Activated CD8-positive, alpha-beta memory T cell treated with anti-CD3 and anti-CD28 coated beads for 1 hour (primary cell): ENCODE data around the gene ADGRB3.
"Not testable (repeated sequence)": the region's sequence is repeated elsewhere in the genome, so short reads cannot be mapped to it uniquely, and the experiment has no call there.

Experiments used
- DNase-seq, 2 donors: peaks; one replicate each; pipeline ENCODE4 v3.0.0-alpha.2; 2020; ENCODE audit warnings: low read depth in 1 of 2; ENCODE audit errors: extremely low read depth in 1 of 2

ADGRB3 gene

DNA sequence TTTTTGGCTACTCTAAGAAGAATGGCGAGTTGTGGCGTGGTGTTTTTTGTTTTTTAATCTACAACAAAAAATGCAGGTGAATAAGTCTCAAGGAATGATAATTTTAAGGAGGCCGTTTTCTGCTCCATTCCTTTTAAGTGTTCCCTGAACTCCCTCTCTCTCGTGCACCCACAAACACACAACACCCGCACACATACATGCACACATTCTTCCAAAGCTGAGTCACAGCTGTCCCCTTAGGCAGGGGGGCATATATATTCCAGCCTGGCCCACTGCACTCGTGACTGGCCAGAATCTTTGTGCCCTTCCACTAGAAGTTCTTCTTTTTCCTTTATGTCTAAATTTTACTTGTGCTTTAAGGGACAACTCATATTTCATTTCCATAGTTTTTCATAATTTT, 756.0 kb downstream of the ADGRB3 start:
- no peak for DNase-seq

DNA sequence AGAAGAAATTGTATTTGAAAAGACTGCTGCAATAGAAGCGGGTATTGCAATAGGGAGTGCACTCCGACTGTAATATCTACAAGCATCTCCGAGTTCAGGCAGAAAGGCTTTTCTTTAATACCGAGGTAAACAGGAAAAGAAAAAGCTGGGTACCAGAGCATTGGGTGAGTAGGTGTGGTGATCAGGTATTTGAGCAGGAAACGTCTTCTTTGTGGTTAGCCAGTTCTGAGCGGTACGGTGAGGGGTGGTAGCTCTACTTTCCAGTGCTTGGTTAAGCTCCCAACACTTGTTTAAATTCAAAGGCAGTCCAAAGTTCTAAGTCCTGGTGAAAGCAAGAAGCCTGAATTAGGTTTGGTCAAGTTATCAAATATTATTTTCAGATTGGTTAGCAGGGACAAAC, 757.7 kb downstream of the ADGRB3 start:
- no peak for DNase-seq

DNA sequence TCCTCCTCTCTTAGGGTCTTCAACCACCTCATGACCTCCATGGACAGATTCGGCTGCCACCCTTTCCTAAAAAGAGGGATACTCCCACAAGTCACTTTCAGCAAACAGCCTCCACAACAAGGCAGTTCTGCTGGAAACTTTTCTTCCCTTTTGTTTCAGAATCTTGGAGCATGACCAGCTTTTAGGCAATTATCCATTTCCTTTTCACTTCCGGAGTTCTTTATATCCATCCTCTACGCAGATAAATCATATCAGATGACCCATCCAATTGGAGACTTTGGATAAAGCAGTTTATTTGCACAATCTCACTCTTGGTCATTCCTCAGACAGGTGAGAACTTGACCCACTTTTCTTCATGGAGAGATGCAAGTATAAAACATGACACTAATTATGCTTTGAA, 763.2 kb downstream of the ADGRB3 start:
- no peak for DNase-seq

DNA sequence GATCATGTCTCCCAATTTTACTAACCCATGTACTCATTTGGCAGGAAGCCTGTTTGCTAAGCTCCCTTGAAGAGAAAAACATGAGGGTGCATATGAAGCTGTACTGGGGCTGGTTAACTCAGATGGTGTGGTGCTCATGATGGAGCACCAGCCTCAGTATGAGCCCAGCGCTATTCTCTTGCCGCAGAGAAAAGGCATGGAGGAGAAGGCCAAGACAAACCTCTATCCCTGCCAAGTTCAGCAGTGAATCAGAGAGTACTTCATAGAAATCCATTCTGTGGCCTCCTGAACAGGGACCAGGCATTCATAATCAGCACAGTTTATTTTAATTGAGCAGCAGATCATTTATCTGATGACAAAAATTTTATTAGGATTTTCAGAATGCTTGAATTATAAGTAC, 763.6 kb downstream of the ADGRB3 start:
- no peak for DNase-seq

DNA sequence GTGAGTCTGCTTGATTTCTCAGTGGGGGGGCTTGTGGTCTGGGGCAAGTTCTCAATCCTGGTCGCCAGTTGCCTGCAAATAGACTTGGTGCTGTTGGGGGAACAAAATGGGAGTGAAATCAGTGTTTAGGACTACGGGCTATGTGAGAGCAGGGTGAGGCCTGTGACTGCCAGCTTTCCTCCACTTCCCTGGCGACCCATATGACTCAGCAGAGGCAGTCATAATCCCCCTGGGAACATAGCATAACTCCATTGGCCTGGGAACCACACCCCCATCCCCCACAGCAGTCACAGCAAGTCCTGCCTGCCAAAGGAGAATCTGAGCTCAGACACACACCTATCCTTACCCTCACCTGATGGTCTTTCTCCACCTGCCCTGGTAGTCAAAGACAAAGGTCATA, 773.8 kb downstream of the ADGRB3 start:
- DNase-seq = no peak

DNA sequence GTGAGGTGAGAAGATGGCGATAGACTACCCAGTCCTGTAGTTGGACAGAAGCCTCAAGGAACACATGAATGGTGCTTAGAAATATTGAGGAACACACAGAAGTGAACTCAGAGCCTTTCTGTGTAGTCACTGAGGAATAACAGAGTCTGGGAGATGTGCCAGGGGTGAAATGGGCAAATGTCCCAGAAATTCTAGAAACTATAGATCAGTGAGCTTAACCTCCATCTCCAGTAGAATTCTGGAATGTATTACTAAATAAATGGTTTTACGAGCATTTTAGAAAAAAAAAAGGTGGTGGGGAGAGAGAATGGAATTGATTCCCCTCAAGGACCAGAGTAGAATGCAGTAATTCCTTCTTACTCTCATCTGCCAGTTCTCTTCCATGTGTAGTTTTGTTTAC, 781.7 kb downstream of the ADGRB3 start:
- DNase-seq = no peak

DNA sequence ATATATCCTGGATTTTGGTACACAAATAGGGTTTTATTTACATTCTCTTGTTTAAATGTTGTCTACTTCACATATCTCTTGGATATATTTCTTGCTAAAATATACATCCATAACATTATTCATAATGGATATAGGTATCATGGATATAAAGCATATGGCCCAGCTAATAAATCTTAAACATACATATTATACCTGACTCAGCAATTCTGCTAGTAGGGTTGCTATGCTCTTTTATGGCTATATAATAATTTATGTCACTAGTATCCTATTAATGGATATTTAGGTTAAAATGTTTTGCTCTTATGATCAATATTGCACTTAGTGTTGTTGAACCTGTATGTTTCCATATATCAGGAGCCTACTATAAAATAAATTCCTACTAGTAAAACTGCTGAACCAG, 786.2 kb downstream of the ADGRB3 start:
- DNase-seq = no peak

DNA sequence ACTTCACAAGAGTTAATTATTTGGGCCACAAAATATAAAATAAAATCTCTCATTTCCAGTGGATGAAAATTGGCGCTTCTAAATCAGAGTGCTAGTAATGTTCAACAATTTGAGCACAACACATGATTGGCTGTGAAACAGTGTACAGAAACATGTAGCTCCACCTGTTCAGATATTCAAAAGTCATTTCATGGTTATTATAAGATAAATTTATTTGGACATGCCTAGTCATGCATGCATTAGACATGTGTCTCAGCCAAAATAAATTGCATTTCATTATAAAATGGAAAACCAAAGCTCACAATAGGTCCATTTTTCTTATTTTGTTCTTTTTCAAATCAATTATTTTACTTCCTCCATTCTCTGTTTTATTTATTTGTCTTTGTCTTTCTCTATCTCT, 786.9 kb downstream of the ADGRB3 start:
- no peak for DNase-seq

DNA sequence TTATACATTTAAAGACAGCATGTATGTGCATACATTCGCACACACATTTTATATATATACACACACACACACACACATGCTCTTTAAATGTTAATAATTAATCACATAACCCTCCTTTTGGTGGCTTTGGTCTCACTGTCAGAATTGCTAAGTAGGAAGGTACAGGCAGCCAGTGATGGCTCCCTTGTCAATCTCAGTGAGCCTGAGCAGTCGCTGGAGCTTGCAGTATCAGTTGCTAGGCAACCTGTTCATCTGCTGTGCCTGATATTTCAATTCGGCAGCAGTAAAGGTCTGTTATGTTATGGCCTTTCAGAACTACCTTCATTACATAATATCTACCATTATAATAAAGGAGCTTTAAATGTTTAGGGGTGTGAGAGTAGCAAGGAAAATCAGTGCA, 787.4 kb downstream of the ADGRB3 start:
- no peak for DNase-seq

DNA sequence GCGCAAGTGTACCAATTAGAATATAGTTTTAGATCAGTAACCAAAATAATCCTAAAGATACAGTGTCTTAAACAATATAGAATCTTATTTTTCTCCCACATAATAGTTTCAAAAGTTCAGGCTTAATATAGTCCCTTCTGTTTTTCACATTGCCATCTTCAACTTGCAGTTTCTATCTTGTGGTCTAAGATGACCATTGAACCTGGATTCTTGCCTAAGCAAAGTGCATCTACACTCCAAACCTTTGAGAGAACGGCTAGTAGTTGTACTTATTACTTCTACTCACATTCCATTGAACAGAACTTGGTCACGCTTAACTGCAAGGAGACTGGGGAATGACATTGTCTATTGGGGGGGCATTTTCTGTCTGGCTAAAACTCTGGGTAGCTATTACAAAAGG, 788.7 kb downstream of the ADGRB3 start:
- DNase-seq = no peak

DNA sequence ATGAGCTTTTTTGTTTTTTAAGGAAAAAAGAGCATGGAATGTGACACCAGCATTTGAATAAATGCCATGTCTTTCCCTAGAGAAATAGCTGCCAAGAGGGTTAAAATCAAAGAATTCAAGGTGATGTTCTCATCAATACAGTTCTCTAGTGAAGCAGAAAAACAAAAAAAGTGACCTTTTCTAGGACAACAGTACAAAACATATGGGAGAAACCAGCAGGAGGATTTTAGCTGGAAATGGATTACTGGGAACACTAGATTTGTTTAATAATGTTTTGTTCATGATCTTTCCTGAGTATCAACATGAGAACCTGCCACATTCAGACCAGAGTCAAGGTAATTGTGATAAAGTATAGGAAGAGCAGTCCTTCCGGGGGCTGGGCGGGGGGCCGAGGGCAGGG, 789.5 kb downstream of the ADGRB3 start:
- DNase-seq = no peak

DNA sequence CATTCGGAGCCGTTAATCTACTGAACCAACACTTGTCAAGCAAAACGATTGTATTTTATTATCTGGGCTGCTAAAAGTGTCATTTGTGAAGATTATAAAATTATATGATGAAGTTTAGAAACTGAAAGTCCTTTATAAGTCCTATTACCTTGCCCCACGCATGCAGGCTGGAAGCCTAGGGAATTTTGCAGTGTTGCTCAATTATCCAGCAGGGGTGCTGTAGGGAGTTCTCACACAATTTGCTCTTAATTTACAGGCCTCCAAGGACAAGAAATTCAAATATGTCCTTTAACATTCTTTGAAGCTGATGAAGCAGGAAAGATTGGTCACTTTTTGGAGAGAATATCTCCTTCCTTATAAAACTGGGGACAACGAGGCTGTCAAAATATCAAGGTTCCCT, 792.8 kb downstream of the ADGRB3 start:
- no peak for DNase-seq

DNA sequence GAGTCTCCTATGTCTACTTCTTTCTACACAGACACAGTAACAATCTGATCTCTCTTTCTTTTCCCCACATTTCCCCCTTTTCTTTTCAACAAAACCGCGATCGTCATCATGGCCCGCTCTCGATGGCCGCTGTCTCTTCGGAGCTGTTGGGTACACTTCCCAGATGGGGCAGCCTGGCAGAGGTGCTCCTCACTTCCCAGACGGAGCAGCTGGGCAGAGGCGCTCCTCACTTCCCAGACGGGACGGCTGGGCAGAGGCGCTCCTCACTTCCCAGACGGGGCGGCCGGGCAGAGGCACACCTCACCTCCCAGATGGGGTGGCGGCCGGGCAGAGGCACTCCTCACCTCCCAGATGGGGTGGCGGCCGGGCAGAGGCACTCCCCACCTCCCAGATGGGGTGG, 797.1 kb downstream of the ADGRB3 start:
- not testable (repeated sequence) for DNase-seq

DNA sequence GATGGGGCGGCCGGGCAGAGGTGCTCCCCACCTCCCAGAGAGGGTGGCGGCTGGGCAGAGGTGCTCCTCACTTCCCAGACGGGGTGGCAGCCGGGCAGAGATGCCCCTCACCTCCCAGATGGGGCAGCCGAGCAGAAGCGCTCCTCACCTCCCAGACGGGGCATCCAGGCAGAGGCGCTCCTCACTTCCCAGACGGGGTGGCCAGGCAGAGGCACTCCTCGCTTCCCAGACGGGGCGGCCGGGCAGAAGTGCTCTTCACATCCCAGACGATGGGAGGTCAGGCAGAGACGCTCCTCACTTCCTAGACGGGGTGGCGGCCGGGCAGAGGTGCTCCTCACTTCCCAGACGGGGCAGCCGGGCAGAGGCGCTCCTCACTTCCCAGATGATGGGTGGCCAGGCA, 798.0 kb downstream of the ADGRB3 start:
- not testable (repeated sequence) for DNase-seq

DNA sequence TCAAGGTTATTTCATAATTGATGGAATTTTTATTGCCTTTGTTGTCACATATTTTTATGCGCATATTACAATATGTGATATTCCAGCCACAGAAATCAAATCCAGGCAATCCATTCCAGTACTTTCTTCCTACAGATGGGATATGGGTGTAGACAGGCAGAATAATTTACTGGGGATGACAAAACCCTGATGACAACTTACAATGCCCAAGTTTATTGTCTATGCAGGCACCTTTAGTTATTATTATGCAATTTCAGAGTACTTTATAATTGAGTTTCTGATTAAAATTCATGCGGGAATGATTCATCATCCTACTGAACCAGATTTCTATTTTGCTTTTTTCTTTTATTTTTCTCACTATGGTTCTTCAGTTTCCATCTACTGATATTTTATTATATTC, 803.0 kb downstream of the ADGRB3 start:
- DNase-seq = no peak
